Esophagus squamous epithelium (tissue), 5 donors: ENCODE measurements around the gene DGKB. TPM values are rescaled to one million over a fixed set of nuclear protein-coding genes. Genes with fewer than 3 reads are reported as not detected.

Experiments
- DNase-seq: peaks from one replicate; lab custom pipeline; 2025; lab: John Stamatoyannopoulos, UW
- H3K27ac ChIP-seq, 4 donors: fragments of 200-600 bp; sonication (generic); one replicate each; pipeline ENCODE4 v1.5.1; 2016 to 2019; ENCODE audit warnings: mild to moderate bottlenecking in 1 of 4
- H3K27me3 ChIP-seq, 4 donors: fragments of 200-600 bp; sonication (generic); 1 replicate in 3 of 4; 2 replicates in 1 of 4; pipeline versions ENCODE4 v1.5.1 to v1.6.0; 2017 to 2021; ENCODE audit warnings: antibody characterized with exemption in 1 of 4
- H3K36me3 ChIP-seq, 3 donors: fragments of 200-600 bp; sonication (generic); one replicate each; pipeline ENCODE4 v1.5.1; 2016 to 2019
- H3K4me1 ChIP-seq, 3 donors: fragments of 200-600 bp; sonication (generic); one replicate each; pipeline ENCODE4 v1.5.1; 2017 to 2019
- H3K4me3 ChIP-seq, 4 donors: fragments of 200-600 bp; sonication (generic); 1 replicate in 3 of 4; 2 replicates in 1 of 4; pipeline ENCODE4 v1.5.1; 2016 to 2019; ENCODE audit warnings: mild to moderate bottlenecking in 2 of 4, moderate library complexity in 1 of 4
- H3K9me3 ChIP-seq, 3 donors: fragments of 200-600 bp; sonication (generic); one replicate each; pipeline ENCODE4 v1.5.1; 2016 to 2019
- POLR2A ChIP-seq, 4 donors: fragments of 450-650 bp; IDR thresholded peaks; one replicate each; pipeline ENCODE4 v1.6.1; 2017; ENCODE audit warnings: antibody characterized with exemption in 4 of 4, mild to moderate bottlenecking in 4 of 4, moderate library complexity in 3 of 4
- WGBS, 2 donors: methylation state at CpG; one replicate each; pipeline ENCODE4 v1.1.5; 2018; 5-methylcytosine and 5-hydroxymethylcytosine counted together
- intact Hi-C: fragments of 100-400 bp; cut with DNase I; formaldehyde crosslinking; loops from one replicate; pipeline ENCODE4 v1.15.0; 2022
- total RNA-seq, 4 donors: library from RNA; depleted of rRNA; stranded (reverse); fragments of >200 nt; gene quantifications; one replicate each; pipeline ENCODE4 v1.1.0, GENCODE V29; 2016
- TF ChIP-seq, protein P1 (sequence below), 6 experiments: fragments of 450-650 bp in 4 of 6; fragments of 200-600 bp in 2 of 6; sonication (generic) in 2 of 6; IDR thresholded peaks; one replicate each; pipeline ENCODE4 v1.5.1; 2016 to 2019; ENCODE audit warnings: antibody characterized with exemption in 6 of 6, mild to moderate bottlenecking in 4 of 6, moderate library complexity in 4 of 6
- donor health status: DM: yes; HTN: yes; CAD: no.

DGKB gene
- total RNA-seq, 4 donors from 2014 or later: 0.09 to 1.1 (median 0.23) TPM; not detected in 1

DNA sequence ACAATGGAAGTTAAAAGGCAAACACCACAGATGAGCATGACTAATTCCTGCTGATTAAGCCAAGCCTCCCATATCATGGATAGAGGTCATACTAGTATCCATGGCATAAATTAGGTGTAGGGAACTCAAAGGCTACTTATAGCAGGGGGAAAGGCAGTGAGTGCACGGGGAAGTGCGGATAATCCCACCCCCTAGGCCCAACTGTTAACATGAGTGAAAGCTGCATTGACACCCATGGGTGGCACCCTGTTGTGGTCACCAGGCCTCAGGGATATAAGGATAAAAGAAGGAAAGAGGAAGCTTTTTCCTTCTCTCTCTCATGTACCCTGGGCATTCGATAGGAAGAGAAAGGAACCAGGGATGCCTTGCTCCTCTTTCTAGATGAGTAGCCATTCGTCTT lies 161.9 kb downstream of the DGKB start:
- Histone ChIP-seq H3K9me3 (peaks cover 0 to 11% (median 0%) of the 10 kb centered on the region in 3 donors), H3K27ac (no peak overlapping the region), H3K4me3 (no peak overlapping the region), H3K27me3 (no peaks in the 10 kb centered on the region), H3K4me1 (no peaks in the 10 kb centered on the region), H3K36me3 (no peaks in the 10 kb centered on the region)
- DNase-seq: no peak
- TF ChIP-seq, protein P1, sequence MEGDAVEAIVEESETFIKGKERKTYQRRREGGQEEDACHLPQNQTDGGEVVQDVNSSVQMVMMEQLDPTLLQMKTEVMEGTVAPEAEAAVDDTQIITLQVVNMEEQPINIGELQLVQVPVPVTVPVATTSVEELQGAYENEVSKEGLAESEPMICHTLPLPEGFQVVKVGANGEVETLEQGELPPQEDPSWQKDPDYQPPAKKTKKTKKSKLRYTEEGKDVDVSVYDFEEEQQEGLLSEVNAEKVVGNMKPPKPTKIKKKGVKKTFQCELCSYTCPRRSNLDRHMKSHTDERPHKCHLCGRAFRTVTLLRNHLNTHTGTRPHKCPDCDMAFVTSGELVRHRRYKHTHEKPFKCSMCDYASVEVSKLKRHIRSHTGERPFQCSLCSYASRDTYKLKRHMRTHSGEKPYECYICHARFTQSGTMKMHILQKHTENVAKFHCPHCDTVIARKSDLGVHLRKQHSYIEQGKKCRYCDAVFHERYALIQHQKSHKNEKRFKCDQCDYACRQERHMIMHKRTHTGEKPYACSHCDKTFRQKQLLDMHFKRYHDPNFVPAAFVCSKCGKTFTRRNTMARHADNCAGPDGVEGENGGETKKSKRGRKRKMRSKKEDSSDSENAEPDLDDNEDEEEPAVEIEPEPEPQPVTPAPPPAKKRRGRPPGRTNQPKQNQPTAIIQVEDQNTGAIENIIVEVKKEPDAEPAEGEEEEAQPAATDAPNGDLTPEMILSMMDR (IDR thresholded peaks at IDR 0.05): no peak
- TF ChIP-seq POLR2A (IDR thresholded peaks at IDR 0.05): no peak
- WGBS, 2 donors: 77 to 78% methylated on average over 4 of the region's 4 CpGs
- intact Hi-C loops: no loop called here

- intact Hi-C loops: no loop called here
- H3K4me1 ChIP-seq: no peaks in the 10 kb centered on the region
- WGBS, 2 donors: 87% methylated on average over 9 to 10 of the region's 12 CpGs
- no peak for DNase-seq
- H3K27me3 ChIP-seq: no peaks in the 10 kb centered on the region
- H3K36me3 ChIP-seq: no peaks in the 10 kb centered on the region
- TF ChIP-seq, protein P1 (IDR thresholded peaks at IDR 0.05): no peak
- no peak for TF ChIP-seq POLR2A (IDR thresholded peaks at IDR 0.05)
- peaks cover 0 to 11% (median 0%) of the 10 kb centered on the region in 3 donors for H3K9me3 ChIP-seq
- no peak overlapping the region for H3K4me3 ChIP-seq
- H3K27ac ChIP-seq: no peak overlapping the region
Measured at GRCh38 chr7:14739841-14740185, 162.7 kb downstream of the DGKB start.

GRCh38 chr7:14739168-14739840 lies 163.2 kb downstream of the DGKB start:
- Histone ChIP-seq H3K27ac (no peak overlapping the region), H3K27me3 (no peaks in the 10 kb centered on the region), H3K9me3 (peaks cover 0 to 9% (median 0%) of the 10 kb centered on the region in 3 donors), H3K4me1 (no peaks in the 10 kb centered on the region), H3K4me3 (no peak overlapping the region), H3K36me3 (no peaks in the 10 kb centered on the region)
- intact Hi-C loops: no loop called here
- no peak for TF ChIP-seq POLR2A (IDR thresholded peaks at IDR 0.05)
- TF ChIP-seq, protein P1 (IDR thresholded peaks at IDR 0.05): no peak
- 61 to 71% methylated on average over 9 of the region's 9 CpGs for WGBS, 2 donors
- DNase-seq: no peak

DNA sequence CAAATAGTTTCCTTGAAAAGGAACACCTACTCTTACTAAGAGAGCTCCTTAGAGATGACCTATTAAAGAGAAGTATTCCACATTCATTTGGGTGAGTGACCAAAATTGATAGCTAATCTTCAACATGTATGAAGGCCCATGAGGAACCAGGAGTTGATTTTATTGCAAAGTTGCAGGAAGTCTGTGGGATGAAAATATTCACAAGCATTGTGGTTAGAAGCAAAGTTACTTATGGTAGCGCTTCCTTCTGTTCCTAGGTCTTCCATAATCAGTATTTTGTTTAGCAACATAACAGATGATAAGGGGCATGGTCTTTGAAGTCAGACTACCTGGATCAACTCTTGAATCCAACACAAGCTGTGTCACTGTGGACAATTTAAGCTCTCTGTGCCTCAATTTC lies 164.5 kb downstream of the DGKB start:
- no peak for TF ChIP-seq POLR2A (IDR thresholded peaks at IDR 0.05)
- TF ChIP-seq, protein P1 (IDR thresholded peaks at IDR 0.05): no peak
- intact Hi-C loops: no loop called here
- no peak for DNase-seq
- Histone ChIP-seq H3K27ac (no peak overlapping the region), H3K4me1 (no peaks in the 10 kb centered on the region), H3K36me3 (no peaks in the 10 kb centered on the region), H3K9me3 (peaks cover 0 to 6% (median 0%) of the 10 kb centered on the region in 3 donors), H3K4me3 (no peak overlapping the region), H3K27me3 (no peaks in the 10 kb centered on the region)
- 0% methylated on average over 1 of the region's 1 CpG for WGBS, 2 donors

DNA sequence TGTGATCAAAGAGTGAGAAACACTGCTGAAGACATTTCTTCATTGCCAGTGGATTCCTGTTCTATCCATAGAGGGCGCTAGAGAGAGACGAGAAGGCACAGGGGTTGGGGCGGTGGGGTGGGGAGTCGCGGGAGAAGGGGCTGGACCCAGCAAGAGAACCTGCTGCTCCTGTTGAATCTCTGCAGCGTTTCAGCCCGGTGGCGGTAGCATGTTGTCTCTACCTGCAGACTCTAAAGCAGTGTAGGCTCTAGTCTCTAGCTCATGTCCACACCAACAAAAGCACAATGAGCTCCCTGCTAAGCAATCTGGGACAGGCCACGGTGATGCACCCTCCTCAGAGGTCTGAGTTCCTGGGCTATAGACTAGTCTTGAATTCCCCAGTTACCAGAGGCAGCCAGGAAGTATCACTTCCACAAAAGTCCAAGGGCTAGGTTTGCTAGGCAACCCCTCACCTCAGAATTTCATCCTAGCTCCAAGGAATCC lies 167.7 kb downstream of the DGKB start:
- H3K9me3 ChIP-seq: no peaks in the 10 kb centered on the region
- WGBS, 2 donors: 11 to 41% methylated on average over 1 to 8 of the region's 9 CpGs
- H3K4me3 ChIP-seq: no peak overlapping the region
- no peak overlapping the region for H3K27ac ChIP-seq
- no peaks in the 10 kb centered on the region for H3K27me3 ChIP-seq
- no peak for DNase-seq
- TF ChIP-seq, protein P1 (IDR thresholded peaks at IDR 0.05): no peak
- no peak for TF ChIP-seq POLR2A (IDR thresholded peaks at IDR 0.05)
- intact Hi-C loops: no loop called here
- no peaks in the 10 kb centered on the region for H3K36me3 ChIP-seq
- H3K4me1 ChIP-seq: no peaks in the 10 kb centered on the region
